Esophagus muscularis mucosa (tissue), 4 donors: ENCODE results near the gene UCK2.
A peak's percentile ranks its signal among the peaks of the same experiment; 100 is the strongest.

Experiments used
- CTCF ChIP-seq, 3 experiments: fragments of 200-600 bp in 2 of 3; fragments of 450-650 bp in 1 of 3; sonication (generic) in 2 of 3; IDR thresholded peaks; one replicate each; pipeline ENCODE4 v1.5.1; 2017 to 2019; ENCODE audit warnings: antibody characterized with exemption in 3 of 3, mild to moderate bottlenecking in 2 of 3, moderate library complexity in 1 of 3
- EP300 ChIP-seq: sonication (generic); formaldehyde crosslinking; IDR thresholded peaks from one replicate; pipeline ENCODE4 v1.6.1; 2017; ENCODE audit warnings: antibody characterized with exemption
- POLR2A ChIP-seq: fragments of 450-650 bp; IDR thresholded peaks from one replicate; pipeline ENCODE4 v1.6.1; 2017; ENCODE audit warnings: antibody characterized with exemption, moderate library complexity, mild to moderate bottlenecking, low read depth
- POLR2AphosphoS5 ChIP-seq, 2 donors: sonication (generic); formaldehyde crosslinking; IDR thresholded peaks; one replicate each; pipeline ENCODE4 v1.6.1; 2017; ENCODE audit warnings: antibody characterized with exemption in 2 of 2

GRCh38 chr1:165914136-165914798 is 86.9 kb downstream of the UCK2 start:
- TF ChIP-seq CTCF (IDR thresholded peaks at IDR 0.05) (peak; percentile 81 to 91 (median 84)), POLR2A (no peak), POLR2AphosphoS5 (IDR thresholded peaks at IDR 0.05) (peak in 1 of 2 donors; percentile 30), EP300 (no peak)
